Central memory CD8-positive, alpha-beta T cell (primary cell): ENCODE measurements around the gene ENOPH1.
"Not testable (repeated sequence)": the region's sequence is repeated elsewhere in the genome, so short reads cannot be mapped to it uniquely, and the experiment has no call there.

Source experiments
- ATAC-seq: fragments of 150-1000 bp; cut with Tn5 transposase; replicated peaks from 2 replicates; pipeline ENCODE4 v1.10.0; 2022; ENCODE audit warnings: mild to moderate bottlenecking, moderate FRiP score, moderate number of reproducible peaks; ENCODE audit not compliant: poor library complexity, severe bottlenecking; ENCODE audit errors: extremely low read depth
- DNase-seq, 2 donors: peaks; one replicate each; pipeline ENCODE4 v3.0.0; 2021; ENCODE audit warnings: low spot score in 2 of 2
- H3K27ac Mint-ChIP-seq: one replicate; pipeline ENCODE4 v1.8.0; 2022; ENCODE audit warnings: low read depth, mild to moderate bottlenecking, moderate library complexity, mixed read lengths
- H3K27me3 Mint-ChIP-seq: one replicate; pipeline ENCODE4 v1.8.0; 2022; ENCODE audit warnings: mixed read lengths
- H3K36me3 Mint-ChIP-seq: one replicate; pipeline ENCODE4 v1.8.0; 2022; ENCODE audit warnings: mild to moderate bottlenecking, moderate library complexity, mixed read lengths; ENCODE audit not compliant: insufficient read depth
- H3K4me1 Mint-ChIP-seq: one replicate; pipeline ENCODE4 v1.8.0; 2022; ENCODE audit warnings: mixed read lengths
- H3K4me3 Mint-ChIP-seq: one replicate; pipeline ENCODE4 v1.8.0; 2022; ENCODE audit warnings: mild to moderate bottlenecking, moderate library complexity, mixed read lengths
- H3K9me3 Mint-ChIP-seq: one replicate; pipeline ENCODE4 v1.8.0; 2022; ENCODE audit warnings: mixed read lengths

The ENOPH1 gene

GRCh38 chr4:82403725-82404124 lies 26.7 kb upstream of the ENOPH1 start:
- no peak for ATAC-seq
- H3K36me3 Mint-ChIP-seq: peaks cover 2% of the 10 kb centered on the region
- no peak overlapping the region for H3K27ac Mint-ChIP-seq
- H3K9me3 Mint-ChIP-seq: no peaks in the 10 kb centered on the region
- no peaks in the 10 kb centered on the region for H3K4me1 Mint-ChIP-seq
- H3K4me3 Mint-ChIP-seq: no peak overlapping the region
- no peak for DNase-seq
- peaks cover 29% of the 10 kb centered on the region for H3K27me3 Mint-ChIP-seq

- DNase-seq, H3K4me3 Mint-ChIP-seq, H3K9me3 Mint-ChIP-seq, H3K4me1 Mint-ChIP-seq, H3K27ac Mint-ChIP-seq, H3K36me3 Mint-ChIP-seq, ATAC-seq: not testable (repeated sequence)
- H3K27me3 Mint-ChIP-seq: peaks cover 36% of the 10 kb centered on the region
Observed at GRCh38 chr4:82415061-82415460, 15.3 kb upstream of the ENOPH1 start.

- ATAC-seq: no peak
Observed at GRCh38 chr4:82415922-82416365, 14.4 kb upstream of the ENOPH1 start.

GRCh38 chr4:82419451-82419850 lies 10.9 kb upstream of the ENOPH1 start:
- Mint-ChIP-seq H3K4me1 (peaks cover 13% of the 10 kb centered on the region), H3K36me3 (peaks cover 23% of the 10 kb centered on the region), H3K4me3 (no peak overlapping the region), H3K27ac (no peak overlapping the region), H3K9me3 (no peaks in the 10 kb centered on the region), H3K27me3 (peaks cover 33% of the 10 kb centered on the region)
- ATAC-seq: no peak
- no peak for DNase-seq

More at GRCh38 chr4:82415922-82416365, 14.4 kb upstream of the ENOPH1 start:
- H3K27me3 Mint-ChIP-seq: peaks cover 36% of the 10 kb centered on the region
- no peaks in the 10 kb centered on the region for H3K36me3 Mint-ChIP-seq
- H3K4me3 Mint-ChIP-seq: no peak overlapping the region
- peaks cover 6% of the 10 kb centered on the region for H3K4me1 Mint-ChIP-seq
- H3K9me3 Mint-ChIP-seq: no peaks in the 10 kb centered on the region
- DNase-seq: no peak
- no peak overlapping the region for H3K27ac Mint-ChIP-seq

GRCh38 chr4:82421796-82422560 lies 8.4 kb upstream of the ENOPH1 start:
- peak overlapping the region; percentile 10 for H3K27ac Mint-ChIP-seq
- no peak for ATAC-seq
- no peak for DNase-seq
- peaks cover 11% of the 10 kb centered on the region for H3K27me3 Mint-ChIP-seq
- H3K36me3 Mint-ChIP-seq: peaks cover 48% of the 10 kb centered on the region
- no peaks in the 10 kb centered on the region for H3K9me3 Mint-ChIP-seq
- H3K4me3 Mint-ChIP-seq: no peak overlapping the region
- peaks cover 31% of the 10 kb centered on the region for H3K4me1 Mint-ChIP-seq

GRCh38 chr4:82422616-82423015 lies 7.8 kb upstream of the ENOPH1 start:
- Mint-ChIP-seq H3K27ac (peak overlapping the region; percentile 10), H3K9me3 (no peaks in the 10 kb centered on the region), H3K4me3 (no peak overlapping the region), H3K27me3 (peaks cover 10% of the 10 kb centered on the region), H3K4me1 (peaks cover 37% of the 10 kb centered on the region), H3K36me3 (peaks cover 54% of the 10 kb centered on the region)
- DNase-seq (no peak), ATAC-seq (no peak)

GRCh38 chr4:82423245-82424054 lies 6.9 kb upstream of the ENOPH1 start:
- Mint-ChIP-seq H3K36me3 (peaks cover 63% of the 10 kb centered on the region), H3K4me1 (peaks cover 45% of the 10 kb centered on the region), H3K27ac (peak overlapping the region; percentile 41), H3K27me3 (peaks cover 2% of the 10 kb centered on the region), H3K9me3 (no peaks in the 10 kb centered on the region), H3K4me3 (no peak overlapping the region)
- no peak for ATAC-seq
- DNase-seq: no peak

- Mint-ChIP-seq H3K36me3 (peaks cover 82% of the 10 kb centered on the region), H3K4me1 (peaks cover 55% of the 10 kb centered on the region), H3K9me3 (no peaks in the 10 kb centered on the region), H3K27ac (no peak overlapping the region), H3K4me3 (no peak overlapping the region), H3K27me3 (no peaks in the 10 kb centered on the region)
- ATAC-seq (no peak), DNase-seq (no peak)
Observed at GRCh38 chr4:82425478-82425877, 4.9 kb upstream of the ENOPH1 start.

- ATAC-seq (no peak), DNase-seq (no peak)
- H3K36me3 Mint-ChIP-seq: peaks cover 81% of the 10 kb centered on the region
- H3K27me3 Mint-ChIP-seq: no peaks in the 10 kb centered on the region
- H3K9me3 Mint-ChIP-seq: no peaks in the 10 kb centered on the region
- peaks cover 65% of the 10 kb centered on the region for H3K4me1 Mint-ChIP-seq
- peak overlapping the region; percentile 99 for H3K4me3 Mint-ChIP-seq
- H3K27ac Mint-ChIP-seq: peak overlapping the region; percentile 99
Observed at GRCh38 chr4:82428526-82428968, 1.8 kb upstream of the ENOPH1 start.

GRCh38 chr4:82428969-82429727 lies 1.2 kb upstream of the ENOPH1 start:
- peaks cover 60% of the 10 kb centered on the region for H3K4me1 Mint-ChIP-seq
- DNase-seq: peak; percentile 89 to 93
- peaks cover 75% of the 10 kb centered on the region for H3K36me3 Mint-ChIP-seq

GRCh38 chr4:82429728-82430192 lies 630 bp upstream of the ENOPH1 start:
- peaks cover 68% of the 10 kb centered on the region for H3K36me3 Mint-ChIP-seq
- ATAC-seq (peak; percentile 55), DNase-seq (peak in 1 of 2 donors; percentile 58)
- H3K27me3 Mint-ChIP-seq: no peaks in the 10 kb centered on the region
- H3K9me3 Mint-ChIP-seq: no peaks in the 10 kb centered on the region
- peak overlapping the region; percentile 99 for H3K27ac Mint-ChIP-seq
- H3K4me1 Mint-ChIP-seq: peaks cover 55% of the 10 kb centered on the region
- peak overlapping the region; percentile 99 for H3K4me3 Mint-ChIP-seq

More at GRCh38 chr4:82428969-82429727, 1.2 kb upstream of the ENOPH1 start:
- peak; percentile 64 for ATAC-seq
- Mint-ChIP-seq H3K27ac (peak overlapping the region; percentile 99), H3K9me3 (no peaks in the 10 kb centered on the region), H3K27me3 (no peaks in the 10 kb centered on the region), H3K4me3 (peak overlapping the region; percentile 99)
